ENCODE measurements around the gene CARS1.
"Not testable (repeated sequence)": the region's sequence is repeated elsewhere in the genome, so short reads cannot be mapped to it uniquely, and the experiment has no call there.

The CARS1 gene

GRCh38 chr11:3073029-3073435, 15.8 kb upstream of the CARS1 start:
- H3K4me3 ChIP-seq (ENCODE audit: low read depth, low read length), result no peak overlapping the region
- TF ChIP-seq CTCF (IDR thresholded peaks at IDR 0.05; ENCODE audit: insufficient read depth, low read depth, low read length, missing control alignments), result no peak
- no peak for DNase-seq (ENCODE audit: low read depth)

GRCh38 chr11:3069425-3069824, 12.2 kb upstream of the CARS1 start:
- no peak overlapping the region for H3K4me3 ChIP-seq (ENCODE audit: low read depth, low read length)
- no peak for TF ChIP-seq CTCF (IDR thresholded peaks at IDR 0.05; ENCODE audit: insufficient read depth, low read depth, low read length, missing control alignments)
- DNase-seq (ENCODE audit: low read depth), result no peak

GRCh38 chr11:3066308-3066707, 9.1 kb upstream of the CARS1 start:
- not testable (repeated sequence) for DNase-seq (ENCODE audit: low read depth); H3K4me3 ChIP-seq (ENCODE audit: low read depth, low read length)

- not testable (repeated sequence) for DNase-seq (ENCODE audit: low read depth); H3K4me3 ChIP-seq (ENCODE audit: low read depth, low read length)
Observed at GRCh38 chr11:3064709-3065108, 7.5 kb upstream of the CARS1 start.

GRCh38 chr11:3063876-3064275, 6.7 kb upstream of the CARS1 start:
- not testable (repeated sequence) for DNase-seq (ENCODE audit: low read depth); H3K4me3 ChIP-seq (ENCODE audit: low read depth, low read length)

- not testable (repeated sequence) for DNase-seq (ENCODE audit: low read depth); H3K4me3 ChIP-seq (ENCODE audit: low read depth, low read length)
Observed at GRCh38 chr11:3063432-3063831, 6.2 kb upstream of the CARS1 start.

- DNase-seq (ENCODE audit: low read depth), result no peak
- TF ChIP-seq CTCF (IDR thresholded peaks at IDR 0.05; ENCODE audit: insufficient read depth, low read depth, low read length, missing control alignments), result no peak
- no peak overlapping the region for H3K4me3 ChIP-seq (ENCODE audit: low read depth, low read length)
Observed at GRCh38 chr11:3060436-3061025, 3.3 kb upstream of the CARS1 start.

- H3K4me3 ChIP-seq (ENCODE audit: low read depth, low read length), result no peak overlapping the region
- no peak for DNase-seq (ENCODE audit: low read depth)
- no peak for TF ChIP-seq CTCF (IDR thresholded peaks at IDR 0.05; ENCODE audit: insufficient read depth, low read depth, low read length, missing control alignments)
Observed at GRCh38 chr11:3058753-3059664, 1.8 kb upstream of the CARS1 start.

All from GM12865 (cell line).